Stomach (tissue), 9 donors: ENCODE results near the gene FAM13C. TPM values are rescaled to one million over a fixed set of nuclear protein-coding genes. Genes with fewer than 3 reads are reported as not detected.

Experiments
- DNase-seq, 2 donors: peaks; one replicate each; pipeline versions ENCODE4 v3.0.0 to v3.0.0-alpha.2; 2013 to 2019
- H3K27ac ChIP-seq, 5 donors: fragments of 200-600 bp in 4 of 5; sonication (generic) in 4 of 5; one replicate each; pipeline ENCODE4 v1.5.1; 2013 to 2019; ENCODE audit warnings: mild to moderate bottlenecking in 1 of 5, moderate library complexity in 1 of 5
- H3K27me3 ChIP-seq, 3 donors: fragments of 200-600 bp; sonication (generic); one replicate each; pipeline ENCODE4 v1.5.1; 2017 to 2019; ENCODE audit warnings: mixed run types in 1 of 3
- H3K36me3 ChIP-seq, 4 donors: fragments of 200-600 bp; sonication (generic); 1 replicate in 3 of 4; 2 replicates in 1 of 4; pipeline ENCODE4 v1.5.1; 2016 to 2019
- H3K4me1 ChIP-seq, 4 donors: fragments of 200-600 bp; sonication (generic); one replicate each; pipeline ENCODE4 v1.5.1; 2016 to 2019
- H3K4me3 ChIP-seq, 4 donors: fragments of 200-600 bp; sonication (generic) in 3 of 4; one replicate each; pipeline ENCODE4 v1.5.1; 2016 to 2019; ENCODE audit warnings: mild to moderate bottlenecking in 1 of 4
- H3K9me3 ChIP-seq, 4 donors: fragments of 200-600 bp; sonication (generic); one replicate each; pipeline ENCODE4 v1.5.1; 2016 to 2019
- EP300 ChIP-seq: sonication (generic); formaldehyde crosslinking; IDR thresholded peaks from one replicate; pipeline ENCODE4 v1.6.1; 2017; ENCODE audit warnings: antibody characterized with exemption
- POLR2A ChIP-seq, 4 donors: fragments of 450-650 bp; IDR thresholded peaks; one replicate each; pipeline ENCODE4 v1.6.1; 2016; ENCODE audit warnings: antibody characterized with exemption in 4 of 4, control low read depth in 2 of 4, mild to moderate bottlenecking in 1 of 4, moderate library complexity in 1 of 4
- POLR2AphosphoS5 ChIP-seq, 3 donors: sonication (generic); formaldehyde crosslinking; IDR thresholded peaks; one replicate each; pipeline ENCODE4 v1.6.1; 2016; ENCODE audit warnings: antibody characterized with exemption in 3 of 3
- WGBS, 5 donors: extraction: QIAGEN DNeasy Blood & Tissue Kit in 3 of 5; methylation state at CpG; one replicate each; pipeline versions ENCODE4 v1.1.5 to v1.1.7; 2013 to 2018; 5-methylcytosine and 5-hydroxymethylcytosine counted together
- intact Hi-C: fragments of 100-400 bp; cut with DNase I; formaldehyde crosslinking; loops from one replicate; pipeline ENCODE4 v1.15.1; 2023; ENCODE audit warnings: low total_unique reads
- polyA plus RNA-seq, 3 donors: library from polyadenylated mRNA; stranded (reverse); fragments of 200-250 nt; gene quantifications; one replicate each; pipeline ENCODE4 v1.2.3, GENCODE V29; 2013
- total RNA-seq, 5 donors: library from RNA; depleted of rRNA; stranded (reverse); fragments of >200 nt; gene quantifications; one replicate each; pipeline versions ENCODE4 v1.1.0 to v1.2.3, GENCODE V29; 2014 to 2016
- TF ChIP-seq, protein P1 (sequence below), 7 experiments: fragments of 450-650 bp in 4 of 7; fragments of 200-600 bp in 3 of 7; sonication (generic) in 3 of 7; IDR thresholded peaks; one replicate each; pipeline ENCODE4 v1.5.1; 2016 to 2019; ENCODE audit warnings: antibody characterized with exemption in 7 of 7, control low read depth in 2 of 7, mild to moderate bottlenecking in 1 of 7
- donor health status: healthy with polysubstance abuse.
- donor health status: Bipolar disorder and iron deficiency.
- donor health status: healthy.

Gene FAM13C
- total and polyA plus RNA-seq, 8 donors = 0.89 to 47.3 (median 9.2) TPM

GRCh38 chr10:59333701-59334100 is 28.6 kb downstream of the FAM13C start:
- Histone ChIP-seq H3K27me3 (no peaks in the 10 kb centered on the region), H3K9me3 (no peaks in the 10 kb centered on the region), H3K4me3 (no peak overlapping the region), H3K4me1 (peaks cover 0 to 20% (median 15%) of the 10 kb centered on the region in 4 donors), H3K36me3 (no peaks in the 10 kb centered on the region), H3K27ac (no peak overlapping the region)
- DNase-seq = no peak
- intact Hi-C loops = no loop called here
- 40 to 49% (median 48%) methylated on average over 1 of the region's 1 CpG for WGBS, 5 donors
- TF ChIP-seq POLR2AphosphoS5 (IDR thresholded peaks at IDR 0.05) = no peak
- TF ChIP-seq, protein P1, sequence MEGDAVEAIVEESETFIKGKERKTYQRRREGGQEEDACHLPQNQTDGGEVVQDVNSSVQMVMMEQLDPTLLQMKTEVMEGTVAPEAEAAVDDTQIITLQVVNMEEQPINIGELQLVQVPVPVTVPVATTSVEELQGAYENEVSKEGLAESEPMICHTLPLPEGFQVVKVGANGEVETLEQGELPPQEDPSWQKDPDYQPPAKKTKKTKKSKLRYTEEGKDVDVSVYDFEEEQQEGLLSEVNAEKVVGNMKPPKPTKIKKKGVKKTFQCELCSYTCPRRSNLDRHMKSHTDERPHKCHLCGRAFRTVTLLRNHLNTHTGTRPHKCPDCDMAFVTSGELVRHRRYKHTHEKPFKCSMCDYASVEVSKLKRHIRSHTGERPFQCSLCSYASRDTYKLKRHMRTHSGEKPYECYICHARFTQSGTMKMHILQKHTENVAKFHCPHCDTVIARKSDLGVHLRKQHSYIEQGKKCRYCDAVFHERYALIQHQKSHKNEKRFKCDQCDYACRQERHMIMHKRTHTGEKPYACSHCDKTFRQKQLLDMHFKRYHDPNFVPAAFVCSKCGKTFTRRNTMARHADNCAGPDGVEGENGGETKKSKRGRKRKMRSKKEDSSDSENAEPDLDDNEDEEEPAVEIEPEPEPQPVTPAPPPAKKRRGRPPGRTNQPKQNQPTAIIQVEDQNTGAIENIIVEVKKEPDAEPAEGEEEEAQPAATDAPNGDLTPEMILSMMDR (IDR thresholded peaks at IDR 0.05) = no peak

- no peaks in the 10 kb centered on the region for H3K27me3 ChIP-seq
These were observed 29.8 kb downstream of the FAM13C start for GRCh38 chr10:59332581-59332980.

GRCh38 chr10:59331661-59332060 is 30.7 kb downstream of the FAM13C start:
- Histone ChIP-seq H3K36me3 (no peaks in the 10 kb centered on the region), H3K4me3 (no peak overlapping the region), H3K4me1 (peaks cover 0 to 13% (median 2%) of the 10 kb centered on the region in 4 donors), H3K9me3 (no peaks in the 10 kb centered on the region), H3K27ac (no peak overlapping the region), H3K27me3 (no peaks in the 10 kb centered on the region)
- intact Hi-C loops = no loop called here
- no peak for TF ChIP-seq POLR2AphosphoS5 (IDR thresholded peaks at IDR 0.05)
- TF ChIP-seq, protein P1 (IDR thresholded peaks at IDR 0.05) = no peak
- no peak for TF ChIP-seq POLR2A (IDR thresholded peaks at IDR 0.05)
- no peak for TF ChIP-seq EP300
- no peak for DNase-seq

More at GRCh38 chr10:59332581-59332980, 29.8 kb downstream of the FAM13C start:
- no peaks in the 10 kb centered on the region for H3K36me3 ChIP-seq
- no peaks in the 10 kb centered on the region for H3K9me3 ChIP-seq
- TF ChIP-seq, protein P1 (IDR thresholded peaks at IDR 0.05) = no peak
- TF ChIP-seq EP300 = no peak
- TF ChIP-seq POLR2AphosphoS5 (IDR thresholded peaks at IDR 0.05) = no peak
- TF ChIP-seq POLR2A (IDR thresholded peaks at IDR 0.05) = no peak
- no peak overlapping the region for H3K4me3 ChIP-seq
- H3K4me1 ChIP-seq = peaks cover 0 to 20% (median 10%) of the 10 kb centered on the region in 4 donors
- intact Hi-C loops = no loop called here
- H3K27ac ChIP-seq = no peak overlapping the region
- DNase-seq = no peak

- Histone ChIP-seq H3K36me3 (no peaks in the 10 kb centered on the region), H3K27me3 (no peaks in the 10 kb centered on the region), H3K9me3 (no peaks in the 10 kb centered on the region), H3K4me3 (no peak overlapping the region), H3K27ac (no peak overlapping the region), H3K4me1 (peaks cover 0 to 22% (median 5%) of the 10 kb centered on the region in 4 donors)
- TF ChIP-seq POLR2A (IDR thresholded peaks at IDR 0.05) = no peak
- no peak for TF ChIP-seq EP300
- TF ChIP-seq, protein P1 (IDR thresholded peaks at IDR 0.05) = no peak
- no peak for DNase-seq
- intact Hi-C loops = no loop called here
These were observed 37.2 kb downstream of the FAM13C start for GRCh38 chr10:59325116-59325515.

- no peaks in the 10 kb centered on the region for H3K9me3 ChIP-seq
- no peak overlapping the region for H3K4me3 ChIP-seq
- intact Hi-C loops = no loop called here
- H3K4me1 ChIP-seq = peaks cover 0 to 22% (median 5%) of the 10 kb centered on the region in 4 donors
- TF ChIP-seq, protein P1 (IDR thresholded peaks at IDR 0.05) = no peak
- no peak for TF ChIP-seq POLR2AphosphoS5 (IDR thresholded peaks at IDR 0.05)
- no peak for TF ChIP-seq EP300
- TF ChIP-seq POLR2A (IDR thresholded peaks at IDR 0.05) = no peak
- no peak overlapping the region for H3K27ac ChIP-seq
- no peak for DNase-seq
- no peaks in the 10 kb centered on the region for H3K27me3 ChIP-seq
- H3K36me3 ChIP-seq = no peaks in the 10 kb centered on the region
These were observed 37.8 kb downstream of the FAM13C start for GRCh38 chr10:59324597-59324996.
